GM18951 (cell line): Measurements from ENCODE around the gene POMC.
"Not testable (repeated sequence)": the region's sequence is repeated elsewhere in the genome, so short reads cannot be mapped to it uniquely, and the experiment has no call there.

Experiments
- POLR2A ChIP-seq: IDR thresholded peaks from 4 replicates; pipeline ENCODE4 v1.6.1; 2011; ENCODE audit warnings: mild to moderate bottlenecking; ENCODE audit not compliant: insufficient read length, insufficient read depth; ENCODE audit errors: extremely low read depth
- in situ Hi-C: fragments of 300-500 bp; cut with MboI; formaldehyde crosslinking; loops from one replicate; pipeline ENCODE4 v1.12.0; 2022; ENCODE audit warnings: low sequenced_read_pairs, mixed read lengths, inconsistent platforms; ENCODE audit not compliant: unreplicated experiment

Gene POMC

GRCh38 chr2:25165992-25166875, 2.1 kb downstream of the POMC start:
- in situ Hi-C loops: no loop called here

DNA sequence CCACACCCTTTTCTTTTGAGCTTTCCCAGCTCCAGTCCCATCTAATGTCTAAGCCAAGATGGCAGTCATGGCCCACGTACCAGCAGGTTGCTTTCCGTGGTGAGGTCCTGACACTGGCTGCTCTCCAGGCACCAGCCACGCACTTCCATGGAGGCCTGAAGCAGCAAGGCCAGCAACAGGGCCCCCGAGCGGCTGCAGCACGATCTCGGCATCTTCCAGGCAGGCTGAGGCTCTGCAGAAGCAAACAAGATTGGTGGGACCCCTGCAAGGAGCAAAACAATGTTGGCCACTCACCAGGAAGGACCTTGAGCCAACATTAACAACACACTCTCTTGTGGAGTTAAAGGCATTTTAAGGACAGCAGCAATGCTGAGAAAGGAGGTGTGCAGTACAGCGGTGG, 3.8 kb downstream of the POMC start:
- in situ Hi-C loops: no loop called here
- TF ChIP-seq POLR2A: no peak

More at GRCh38 chr2:25165992-25166875, 2.1 kb downstream of the POMC start:
- TF ChIP-seq POLR2A: no peak

DNA sequence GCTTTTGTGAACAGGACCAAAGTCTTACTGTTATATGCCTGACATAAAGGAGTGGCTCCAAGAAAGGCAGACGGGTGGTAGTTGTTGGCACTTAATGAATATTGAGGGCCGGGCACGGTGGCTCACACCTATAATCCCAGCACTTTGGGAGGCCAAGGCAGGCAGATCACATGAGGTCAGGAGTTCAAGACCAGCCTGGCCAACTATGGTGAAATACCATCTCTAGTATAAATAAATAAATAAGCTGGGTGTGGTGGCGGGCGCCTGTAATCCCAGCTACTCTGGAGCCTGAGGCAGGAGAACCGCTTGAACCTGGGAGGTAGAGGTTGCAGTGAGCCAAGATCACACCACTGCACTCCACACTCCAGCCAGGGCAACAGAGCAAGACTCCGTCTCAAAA, 6.3 kb downstream of the POMC start:
- in situ Hi-C loops: not testable (repeated sequence)

DNA sequence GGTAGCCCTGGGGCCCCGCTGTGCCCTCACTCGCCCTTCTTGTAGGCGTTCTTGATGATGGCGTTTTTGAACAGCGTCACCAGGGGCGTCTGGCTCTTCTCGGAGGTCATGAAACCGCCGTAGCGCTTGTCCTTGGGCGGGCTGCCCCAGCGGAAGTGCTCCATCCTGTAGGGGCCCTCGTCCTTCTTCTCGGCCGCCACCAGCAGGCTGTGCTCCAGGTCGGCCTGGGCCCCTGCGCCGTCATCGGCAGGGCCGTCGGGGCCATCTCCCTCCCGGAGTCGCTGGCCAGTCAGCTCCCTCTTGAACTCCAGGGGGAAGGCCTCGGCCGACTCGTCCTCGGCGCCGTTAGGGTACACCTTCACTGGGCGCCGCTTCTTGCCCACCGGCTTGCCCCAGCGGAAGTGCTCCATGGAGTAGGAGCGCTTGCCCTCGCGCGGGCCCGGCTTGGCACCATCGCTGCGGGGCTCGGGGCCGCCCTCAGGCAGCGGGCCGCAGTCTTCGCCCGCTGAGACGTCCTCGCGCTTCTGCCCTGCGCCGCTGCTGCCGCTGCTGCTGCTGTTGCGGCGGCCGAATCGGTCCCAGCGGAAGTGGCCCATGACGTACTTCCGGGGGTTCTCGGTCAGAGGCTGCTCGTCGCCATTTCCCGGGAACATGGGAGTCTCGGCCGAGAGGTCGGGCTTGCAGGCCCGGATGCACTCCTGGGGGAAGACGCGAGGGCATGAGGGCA, 7.2 kb downstream of the POMC start:
- in situ Hi-C loops: no loop called here
- TF ChIP-seq POLR2A: peak; percentile 63

DNA sequence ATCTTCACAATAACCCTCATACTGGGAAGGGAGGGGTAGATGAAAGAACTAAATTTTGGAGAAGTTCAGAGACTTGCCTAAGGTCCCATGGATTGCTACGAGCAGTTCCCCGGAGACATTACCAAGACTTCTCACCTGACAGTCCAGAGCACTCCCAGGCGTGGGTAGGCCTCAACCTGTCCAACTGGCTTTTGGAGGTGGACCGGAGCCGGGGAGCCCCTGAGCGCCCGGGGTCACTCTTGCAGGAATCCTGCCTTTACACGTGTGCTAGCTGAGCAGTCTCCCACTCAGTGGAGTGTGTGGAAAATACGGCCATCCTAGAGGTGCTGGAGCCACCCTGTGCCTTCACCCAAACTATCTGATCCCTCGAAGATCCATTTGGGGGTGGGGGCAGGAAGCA, 8.0 kb downstream of the POMC start:
- in situ Hi-C loops: no loop called here
- TF ChIP-seq POLR2A: no peak

- in situ Hi-C loops: no loop called here
These were observed 8.4 kb downstream of the POMC start for GRCh38 chr2:25159949-25160348.

GRCh38 chr2:25158096-25158852, 10.1 kb downstream of the POMC start:
- no peak for TF ChIP-seq POLR2A
- in situ Hi-C loops: no loop called here

More at GRCh38 chr2:25159949-25160348, 8.4 kb downstream of the POMC start:
- TF ChIP-seq POLR2A: no peak

- in situ Hi-C loops: no loop called here
- no peak for TF ChIP-seq POLR2A
These were observed 13.0 kb downstream of the POMC start for GRCh38 chr2:25155401-25155800.

- in situ Hi-C loops: no loop called here
- TF ChIP-seq POLR2A: no peak
These were observed 16.7 kb downstream of the POMC start for GRCh38 chr2:25151718-25152117.

- in situ Hi-C loops: not testable (repeated sequence)
These were observed 17.4 kb downstream of the POMC start for GRCh38 chr2:25150993-25151392.

- no peak for TF ChIP-seq POLR2A
- in situ Hi-C loops: loop anchor here (25.0 kb wide), 1 partner anchor 737 kb away; no protein-coding TSS in a partner anchor
These were observed 18.7 kb downstream of the POMC start for GRCh38 chr2:25149646-25150045.

GRCh38 chr2:25146896-25147295, 21.5 kb downstream of the POMC start:
- in situ Hi-C loops: loop anchor here (25.0 kb wide), 1 partner anchor 735 kb away; no protein-coding TSS in a partner anchor

DNA sequence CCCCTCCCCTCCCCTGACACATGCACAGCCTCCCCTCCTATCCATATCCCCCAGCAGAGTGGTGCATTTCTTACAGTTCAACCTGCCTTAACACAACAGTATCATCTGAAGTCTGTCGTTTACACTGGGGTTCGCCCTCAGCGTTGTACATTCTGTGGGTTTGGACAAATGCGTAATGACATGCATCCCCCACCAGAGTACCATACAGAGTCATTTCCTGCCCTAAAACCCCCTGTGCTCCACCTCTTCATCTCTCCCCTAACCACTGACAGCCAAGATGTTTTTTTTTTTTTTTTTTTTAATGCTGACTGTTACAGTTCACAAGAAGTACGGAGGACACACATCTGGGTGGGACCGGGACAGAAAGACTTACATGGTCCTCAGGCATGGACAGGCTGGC, 22.6 kb downstream of the POMC start:
- in situ Hi-C loops: loop anchor here (25.0 kb wide), 1 partner anchor 734 kb away; no protein-coding TSS in a partner anchor
- no peak for TF ChIP-seq POLR2A

More at GRCh38 chr2:25146896-25147295, 21.5 kb downstream of the POMC start:
- TF ChIP-seq POLR2A: no peak
